Dermis blood vessel endothelial cell (primary cell): Measurements from ENCODE around the gene ZNF174. TPM values are rescaled to one million over a fixed set of nuclear protein-coding genes. Genes with fewer than 3 reads are reported as not detected.

Source experiments
- DNase-seq: peaks from one replicate; pipeline ENCODE4 v3.0.0; 2010
- total RNA-seq: library from RNA; depleted of rRNA; stranded (reverse); fragments of >200 nt; gene quantifications from 2 replicates; pipeline ENCODE4 v1.2.3, GENCODE V29; 2014

Gene ZNF174
- 6.4 and 8.0 TPM in 2 replicates for total RNA-seq

DNA sequence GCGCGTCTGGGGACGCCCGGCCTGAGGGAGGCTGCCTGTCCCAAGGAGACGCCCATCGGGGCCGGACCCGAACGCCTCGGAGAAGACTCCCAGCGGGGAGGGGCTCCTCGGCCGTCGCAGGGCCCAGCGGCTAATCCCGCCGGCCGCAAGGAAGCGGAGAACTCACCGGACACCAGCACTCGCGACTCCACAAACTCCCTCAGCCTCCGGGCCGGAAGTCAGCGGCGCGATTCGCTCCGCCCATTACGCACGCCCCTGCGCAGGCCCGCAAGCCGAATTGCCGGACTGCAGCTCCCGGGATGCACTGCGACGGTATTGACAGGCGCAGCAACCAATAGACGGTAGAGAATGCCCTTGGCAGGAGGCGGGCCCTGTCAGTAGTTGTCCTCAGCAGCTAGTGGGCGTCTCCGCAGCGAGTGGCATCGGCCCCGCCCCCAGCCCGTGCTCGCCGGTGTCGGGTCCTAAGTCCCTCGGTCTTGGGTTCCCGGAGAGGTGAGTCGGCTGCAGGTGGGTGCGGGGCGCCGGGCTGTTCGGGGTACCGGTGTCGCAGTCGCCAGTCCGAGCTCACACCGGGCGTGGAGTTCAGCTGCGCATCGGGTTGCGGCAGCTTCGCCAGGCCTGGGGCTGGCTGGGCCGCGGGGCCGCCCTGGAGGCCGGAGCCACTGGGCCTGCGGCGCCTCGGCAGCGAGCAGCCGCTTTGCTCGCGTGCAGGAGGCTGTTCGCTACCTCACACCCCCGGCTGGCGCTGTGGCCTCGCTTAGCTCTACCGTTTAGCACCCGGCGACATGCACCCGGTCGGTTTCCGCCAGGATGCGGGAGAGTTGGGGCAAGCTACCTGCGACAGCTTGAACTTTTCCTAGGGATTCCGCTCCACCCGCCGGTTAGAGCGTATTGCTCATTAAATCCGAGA, at the start of gene ZNF174, which contains the start of gene ZSCAN32:
ZNF174 (plus strand) TSS at position 437 of the 910 bp plus-strand sequence. CDS start 790 bp downstream, outside the sequence.
ZSCAN32 (minus strand) TSS at position 226 of the 910 bp plus-strand sequence. CDS start 3,447 bp downstream, outside the sequence.
- peak; percentile 99 for DNase-seq

DNA sequence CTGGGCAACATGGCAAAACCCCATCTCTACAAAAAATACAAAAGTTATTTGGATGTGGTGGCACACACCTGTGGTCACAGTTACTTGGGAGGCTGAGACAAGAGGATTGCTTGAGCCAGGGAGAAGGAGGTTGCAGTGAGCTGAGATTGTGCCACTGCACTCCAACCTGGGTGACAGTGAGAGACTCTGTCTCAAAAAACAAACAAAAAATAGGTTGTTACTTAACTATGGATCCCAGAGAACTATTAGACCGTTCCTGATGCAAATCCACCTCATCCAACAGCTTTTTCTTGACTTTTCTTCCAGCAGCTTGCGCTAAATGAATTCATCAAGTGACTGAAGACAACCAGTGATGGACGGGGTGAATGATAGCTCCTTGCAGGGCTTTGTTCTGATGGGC, 45.4 kb upstream of the ZNF174 start, which contains the start of gene OR2C1:
OR2C1 (plus strand) TSS at position 301 of the 400 bp plus-strand sequence; CDS start at position 353, 52 bp downstream.
- no peak for DNase-seq

DNA sequence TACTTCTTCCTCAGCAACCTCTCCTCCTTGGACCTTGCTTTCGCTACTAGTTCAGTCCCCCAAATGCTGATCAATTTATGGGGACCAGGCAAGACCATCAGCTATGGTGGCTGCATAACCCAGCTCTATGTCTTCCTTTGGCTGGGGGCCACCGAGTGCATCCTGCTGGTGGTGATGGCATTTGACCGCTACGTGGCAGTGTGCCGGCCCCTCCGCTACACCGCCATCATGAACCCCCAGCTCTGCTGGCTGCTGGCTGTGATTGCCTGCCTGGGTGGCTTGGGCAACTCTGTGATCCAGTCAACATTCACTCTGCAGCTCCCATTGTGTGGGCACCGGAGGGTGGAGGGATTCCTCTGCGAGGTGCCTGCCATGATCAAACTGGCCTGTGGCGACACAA, 44.9 kb upstream of the ZNF174 start:
- no peak for DNase-seq

DNA sequence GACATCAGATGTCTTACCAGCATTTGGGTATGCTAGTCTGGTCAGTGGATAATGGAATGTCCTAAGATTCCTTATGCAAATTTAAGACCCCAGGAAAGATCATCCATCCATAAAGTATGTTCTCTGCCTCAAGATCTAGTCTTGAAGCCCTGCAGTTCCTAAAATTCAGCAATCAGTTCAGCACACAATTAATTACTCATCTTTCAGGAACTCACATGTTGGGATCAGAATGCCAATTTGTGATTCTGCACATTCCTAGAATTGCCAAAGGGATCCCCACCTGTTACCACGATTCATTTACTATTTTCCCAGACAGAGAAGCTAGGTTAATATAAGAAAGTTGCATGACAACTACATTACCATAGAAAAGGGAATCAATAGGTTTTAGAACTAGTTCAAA, 42.1 kb upstream of the ZNF174 start:
- DNase-seq = no peak

DNA sequence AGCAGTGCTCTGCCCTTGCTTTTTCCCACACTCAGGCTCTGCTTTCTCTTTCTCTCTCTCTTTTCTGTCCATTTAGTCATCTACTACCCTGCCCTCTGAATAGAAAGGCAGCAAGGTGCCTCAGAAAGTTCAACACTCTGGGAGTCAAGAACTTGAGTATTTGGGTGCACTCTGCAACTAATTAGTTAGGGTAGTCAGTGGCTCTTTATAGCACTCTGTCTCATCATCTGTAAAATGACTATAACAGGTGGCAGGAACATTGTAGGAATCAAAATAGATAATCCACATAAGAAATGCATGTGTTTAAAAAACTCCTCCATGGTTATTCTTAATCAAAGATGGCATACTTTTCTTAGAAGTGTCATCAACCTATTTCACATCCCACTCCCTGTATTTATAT, 38.1 kb upstream of the ZNF174 start:
- DNase-seq = no peak

DNA sequence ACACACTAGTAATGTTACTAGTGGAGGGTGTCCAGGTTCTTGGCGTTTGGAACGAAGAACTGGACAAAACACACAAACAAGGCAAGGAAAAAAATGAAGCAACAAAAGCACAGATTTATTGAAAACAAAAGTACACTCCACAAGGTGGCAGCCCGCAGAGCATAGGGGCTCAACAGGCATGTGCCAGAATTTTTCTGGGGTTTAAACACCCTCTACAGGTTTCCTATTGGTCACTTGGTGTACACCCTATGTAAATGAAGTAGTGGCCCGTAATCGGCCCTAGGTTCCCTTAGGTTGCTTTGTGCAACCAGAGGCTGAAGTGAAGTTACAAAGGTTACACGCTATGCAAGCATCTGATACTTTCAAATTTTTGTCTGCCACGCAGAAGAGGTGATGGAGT, 37.2 kb upstream of the ZNF174 start:
- peak; percentile 7 for DNase-seq

DNA sequence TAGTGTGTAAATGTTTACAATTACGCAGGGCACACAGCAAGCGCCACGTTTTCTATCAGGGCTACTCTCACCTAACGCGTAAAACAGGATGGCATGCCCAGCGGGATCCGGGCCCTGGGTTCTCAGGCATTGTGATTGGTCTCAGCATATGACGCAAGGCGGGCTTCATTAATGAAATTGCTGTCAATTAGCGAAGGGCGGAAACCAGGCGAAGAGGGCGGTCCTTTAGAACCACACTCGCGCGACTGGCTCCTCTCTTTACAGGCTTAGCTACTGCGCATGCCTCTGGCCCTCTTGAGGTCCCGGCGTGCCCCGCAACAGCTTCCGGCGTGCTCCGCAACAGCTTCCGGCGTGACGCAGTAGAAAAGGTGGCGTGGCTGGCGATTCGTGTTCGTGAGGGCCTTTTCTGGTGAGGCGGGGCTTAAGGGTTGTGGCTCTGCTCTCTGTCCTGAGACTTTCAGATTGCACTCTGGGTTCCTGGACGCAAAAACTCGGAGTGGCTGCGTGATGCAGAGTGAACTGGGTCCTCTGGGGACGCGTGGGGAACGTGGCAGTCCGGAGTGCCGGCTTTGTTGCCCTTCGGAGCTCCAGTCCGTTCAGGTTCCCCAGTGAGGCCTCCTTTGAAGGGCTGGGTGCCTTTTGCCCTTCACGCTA, 36.1 kb upstream of the ZNF174 start:
- DNase-seq = peak; percentile 93

DNA sequence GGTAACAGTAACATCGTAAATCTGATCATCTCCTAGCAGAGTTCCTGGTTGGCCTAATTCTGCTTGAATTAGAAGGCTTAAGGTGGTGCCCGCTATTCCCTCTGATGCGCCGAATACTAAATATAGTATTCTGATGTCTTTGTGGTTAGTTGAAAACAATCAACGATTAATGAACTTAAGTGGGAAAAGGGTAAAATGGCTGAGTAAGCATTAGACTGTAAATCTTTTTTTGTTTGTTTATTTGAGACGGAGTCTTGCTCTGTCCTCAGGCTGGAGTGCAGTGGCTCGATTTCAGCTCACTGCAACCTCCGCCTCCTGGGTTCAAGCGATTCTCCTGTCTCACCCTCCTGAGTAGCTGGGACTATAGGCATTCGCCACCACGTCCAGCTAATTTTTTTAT, 31.9 kb upstream of the ZNF174 start:
- no peak for DNase-seq

DNA sequence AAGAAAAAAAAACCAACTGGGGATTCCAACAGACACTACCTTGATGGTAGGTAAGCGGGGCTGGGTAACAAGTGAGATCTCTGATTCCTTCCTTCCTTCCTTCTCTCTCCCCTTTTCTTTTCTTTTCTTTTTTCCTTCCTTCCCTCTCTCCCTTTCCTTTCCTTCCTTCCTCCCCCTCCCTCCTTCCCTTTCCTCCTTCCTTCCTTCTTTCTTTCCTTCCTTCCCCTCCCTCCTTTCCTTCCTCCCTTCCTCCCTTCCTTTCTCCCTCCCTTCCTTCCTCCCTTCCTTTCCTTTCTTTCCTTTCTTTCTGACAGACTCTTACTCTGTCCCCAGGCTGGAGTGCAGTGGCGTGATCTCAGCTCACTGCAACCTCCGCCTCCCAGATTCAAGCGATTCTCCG, 25.3 kb upstream of the ZNF174 start:
- no peak for DNase-seq

DNA sequence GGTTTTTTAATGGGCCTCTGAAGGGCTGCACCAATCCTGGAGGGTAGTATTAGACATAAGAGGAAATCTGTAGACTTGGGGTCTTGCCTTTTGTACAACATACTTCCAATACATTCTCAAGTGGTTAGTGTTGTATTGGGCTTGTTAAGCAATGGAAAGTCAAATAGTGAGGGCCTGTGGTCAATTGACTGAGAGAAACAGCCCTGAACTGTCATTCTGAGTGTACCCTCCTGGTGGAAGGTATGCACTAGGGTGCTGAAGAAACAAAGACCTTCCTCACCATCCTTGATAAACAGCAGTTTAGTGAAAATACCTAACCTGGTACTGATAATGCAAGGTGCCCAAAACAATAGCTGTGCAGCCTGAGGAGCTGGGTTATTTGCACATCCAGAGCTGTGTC, 23.1 kb upstream of the ZNF174 start:
- DNase-seq = no peak

DNA sequence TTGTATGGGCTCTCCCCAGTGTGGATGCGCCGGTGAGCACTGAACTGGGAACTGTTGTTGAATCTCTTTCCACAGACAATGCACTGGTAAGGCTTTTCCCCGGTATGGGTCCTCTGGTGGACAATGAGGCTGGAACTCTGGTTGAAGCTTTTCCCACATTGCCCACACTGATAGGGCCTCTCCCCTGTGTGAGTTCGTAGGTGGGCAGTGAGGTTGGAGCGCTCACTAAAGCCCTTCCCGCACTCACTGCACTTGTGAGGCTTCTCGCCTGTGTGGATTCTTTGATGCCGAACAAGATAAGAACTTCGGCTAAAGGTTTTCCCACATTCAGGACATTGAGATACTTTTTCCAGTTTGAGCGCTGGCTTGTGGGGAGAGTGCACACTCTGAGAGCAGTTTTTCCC, 18.0 kb upstream of the ZNF174 start:
- DNase-seq = no peak

DNA sequence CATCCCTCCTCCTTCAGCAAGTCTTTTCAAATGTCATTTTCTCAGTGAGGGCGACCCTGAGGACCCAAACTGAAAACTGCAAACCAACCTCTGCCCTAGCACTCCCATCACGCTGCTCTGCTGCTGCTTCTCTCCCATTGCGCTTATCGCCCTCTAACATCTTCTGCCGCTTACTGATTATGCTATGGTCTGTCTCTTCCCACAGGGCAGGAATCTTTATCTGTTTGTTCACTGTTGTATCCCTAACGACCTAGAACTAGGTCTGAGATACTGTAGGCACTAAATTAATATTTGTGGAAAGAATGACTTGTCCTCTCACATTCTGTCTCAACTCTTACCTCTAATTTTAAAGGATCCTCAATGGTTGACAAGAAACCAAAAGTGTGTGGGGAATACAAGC, 12.7 kb upstream of the ZNF174 start:
- no peak for DNase-seq

DNA sequence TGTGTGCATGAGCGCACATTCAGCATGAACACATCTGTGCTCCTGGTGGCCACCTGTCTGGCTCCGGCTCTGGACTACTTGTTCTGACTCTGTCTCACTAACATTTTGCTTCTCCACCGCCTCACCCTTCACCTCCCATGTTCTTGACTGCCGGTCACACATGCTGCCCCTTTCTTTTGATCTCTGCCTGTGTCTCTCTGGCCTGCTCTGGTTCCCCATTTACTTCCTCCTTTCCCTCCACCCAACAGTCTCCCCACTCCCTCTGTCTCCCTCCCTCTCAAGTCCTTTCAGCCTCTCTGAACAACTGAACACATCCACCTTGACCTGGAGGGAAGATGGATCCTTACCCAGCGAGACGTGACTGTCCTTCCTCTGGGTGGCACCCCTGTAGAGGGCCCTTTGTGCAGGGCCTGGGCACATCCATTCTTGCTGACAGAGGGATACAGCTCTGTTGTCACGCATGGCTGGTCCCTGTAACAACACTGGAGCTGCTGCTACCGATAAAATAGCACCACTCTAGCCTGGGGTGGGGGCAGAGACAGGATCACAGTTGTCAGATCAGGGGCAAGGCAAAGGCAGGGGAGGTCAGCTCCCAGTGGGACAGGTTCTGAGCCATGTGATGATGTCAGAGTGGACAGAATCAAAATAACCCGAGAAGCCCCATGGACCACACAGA, 11.2 kb upstream of the ZNF174 start:
- no peak for DNase-seq

DNA sequence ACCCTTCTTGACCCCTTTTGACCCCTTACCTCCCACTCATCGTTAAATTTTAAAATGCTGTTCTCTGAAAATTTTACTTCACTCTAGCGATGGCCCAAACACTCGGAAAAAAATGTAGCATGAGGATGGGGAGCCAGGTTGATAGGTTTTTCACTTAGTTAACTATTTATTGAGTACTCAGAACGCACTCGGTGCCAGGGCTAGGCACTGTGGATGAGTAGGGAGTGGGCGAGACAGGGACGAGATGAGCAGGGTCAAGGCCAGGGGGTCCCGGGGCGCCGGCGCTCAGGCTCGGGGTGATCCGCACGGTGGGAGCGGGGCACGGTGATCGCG, 603 bp upstream of the ZNF174 start:
- DNase-seq = no peak

DNA sequence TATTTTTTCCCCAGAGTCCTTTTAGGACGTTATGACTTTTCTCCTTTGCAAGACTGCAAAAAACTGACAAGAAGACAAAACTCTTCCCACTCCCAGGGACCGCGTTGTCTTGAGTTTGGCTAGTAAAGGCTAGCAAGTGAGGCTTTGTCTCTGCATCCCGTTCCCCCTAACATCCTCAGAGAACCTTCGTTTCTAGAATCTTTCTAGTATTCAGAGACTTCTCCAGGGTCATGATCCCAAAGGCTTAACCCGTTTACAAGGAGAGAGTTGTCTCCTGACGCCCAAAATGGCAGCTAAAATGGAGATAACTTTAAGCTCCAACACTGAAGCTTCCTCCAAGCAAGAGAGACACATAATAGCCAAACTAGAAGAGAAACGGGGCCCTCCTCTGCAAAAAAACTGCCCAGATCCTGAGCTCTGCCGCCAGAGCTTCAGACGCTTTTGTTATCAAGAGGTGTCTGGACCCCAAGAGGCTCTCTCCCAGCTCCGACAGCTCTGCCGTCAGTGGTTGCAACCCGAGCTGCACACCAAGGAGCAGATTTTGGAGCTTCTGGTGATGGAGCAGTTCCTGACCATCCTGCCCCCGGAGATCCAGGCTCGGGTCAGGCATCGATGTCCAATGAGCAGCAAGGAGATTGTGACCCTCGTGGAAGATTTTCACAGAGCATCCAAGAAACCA, 843 bp downstream of the ZNF174 start:
- DNase-seq = peak; percentile 20

DNA sequence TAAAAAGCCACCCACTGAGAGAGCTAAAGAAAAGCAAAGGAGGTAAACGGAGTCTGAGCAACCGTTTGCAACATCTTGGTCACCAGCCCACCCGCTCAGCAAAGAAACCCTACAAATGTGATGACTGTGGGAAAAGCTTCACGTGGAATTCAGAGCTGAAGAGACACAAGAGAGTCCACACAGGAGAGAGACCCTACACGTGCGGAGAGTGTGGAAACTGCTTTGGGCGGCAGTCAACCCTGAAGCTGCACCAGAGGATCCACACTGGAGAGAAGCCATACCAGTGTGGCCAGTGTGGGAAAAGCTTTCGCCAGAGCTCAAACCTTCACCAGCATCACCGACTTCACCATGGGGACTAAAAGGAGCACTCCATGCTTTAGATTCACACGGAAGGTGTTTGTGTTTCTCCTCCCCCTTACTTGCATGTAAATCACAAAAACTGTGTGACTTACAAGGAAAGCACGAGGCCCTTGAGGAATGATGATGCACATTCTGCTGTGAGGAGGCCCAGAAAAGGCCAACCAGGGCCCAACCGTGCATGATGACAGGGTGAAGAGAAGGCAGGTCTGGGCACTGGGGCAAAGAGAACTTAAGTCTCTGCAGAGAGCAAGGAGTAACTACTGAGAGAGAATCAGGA, 7.7 kb downstream of the ZNF174 start:
- DNase-seq = no peak

DNA sequence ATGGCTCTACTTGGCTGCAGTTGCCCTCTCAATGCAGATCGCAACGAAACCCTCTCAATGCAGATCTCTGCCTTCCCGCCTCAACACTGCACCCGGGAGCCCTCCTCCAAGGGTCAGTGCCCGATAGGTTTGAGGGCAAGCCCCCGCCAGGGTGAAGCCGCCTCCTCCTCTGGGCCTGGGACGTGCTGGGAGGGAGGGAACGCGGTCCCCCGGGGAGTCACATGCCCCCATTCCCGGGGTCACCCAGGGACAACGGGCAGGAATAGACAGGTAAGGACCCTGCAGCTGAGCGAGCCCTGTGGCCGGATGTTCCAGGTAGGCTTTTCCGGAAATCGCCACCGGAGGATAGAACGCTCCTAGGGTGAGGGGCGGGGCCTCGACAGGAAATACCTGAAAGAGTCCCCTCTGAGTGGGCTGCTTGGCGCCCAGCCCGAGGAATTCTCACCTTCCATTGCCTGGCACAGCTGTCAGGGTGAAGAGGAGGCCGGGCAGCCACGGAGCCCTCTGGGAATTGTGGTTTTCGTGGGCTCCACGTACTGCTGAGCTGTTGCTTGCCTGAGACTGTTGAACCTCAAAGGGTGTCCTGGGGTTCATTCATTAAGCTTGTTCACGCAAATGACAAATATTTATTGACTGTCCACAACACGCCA, 12.8 kb downstream of the ZNF174 start:
- no peak for DNase-seq

DNA sequence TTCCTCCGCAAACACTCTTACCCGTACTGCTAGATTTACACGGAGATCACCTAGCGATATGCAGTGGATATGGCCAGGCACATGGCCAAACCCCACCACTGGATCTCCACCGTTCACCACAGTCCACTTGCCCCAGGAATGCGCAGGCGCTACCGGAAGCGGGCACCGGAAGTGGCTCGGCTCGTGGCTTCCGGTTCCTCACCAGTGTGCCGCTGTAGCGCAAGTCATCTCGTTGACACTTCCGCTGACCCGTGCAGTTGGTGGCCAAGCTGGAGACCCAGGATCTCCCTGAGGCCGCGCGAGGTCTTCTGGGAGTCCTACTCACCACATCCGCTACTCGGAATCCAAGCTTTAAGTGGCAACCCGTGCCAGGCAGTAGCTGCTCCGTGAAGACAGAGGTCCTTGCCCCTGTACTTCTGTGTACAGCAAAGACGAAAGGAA, 30.8 kb downstream of the ZNF174 start:
- peak; percentile 5 for DNase-seq

DNA sequence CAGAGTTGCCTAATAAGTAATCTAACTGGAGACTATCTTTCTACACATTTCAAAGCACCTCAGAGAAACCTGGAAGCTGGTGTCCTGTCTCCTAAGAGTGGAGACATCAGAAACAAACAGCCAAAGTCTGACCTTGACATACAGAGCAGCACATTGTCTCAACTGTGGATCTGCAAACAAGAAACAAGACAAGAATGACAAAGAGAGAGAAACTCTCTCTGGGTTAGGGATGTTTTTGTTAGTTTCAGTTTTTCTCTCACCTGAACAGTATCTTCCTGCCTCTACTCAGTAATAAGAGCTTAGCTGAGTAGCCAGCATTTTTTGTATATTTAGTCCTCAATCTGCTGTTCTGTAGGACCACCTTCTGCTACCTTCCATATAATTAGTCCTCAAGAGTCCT, 33.4 kb downstream of the ZNF174 start:
- no peak for DNase-seq

DNA sequence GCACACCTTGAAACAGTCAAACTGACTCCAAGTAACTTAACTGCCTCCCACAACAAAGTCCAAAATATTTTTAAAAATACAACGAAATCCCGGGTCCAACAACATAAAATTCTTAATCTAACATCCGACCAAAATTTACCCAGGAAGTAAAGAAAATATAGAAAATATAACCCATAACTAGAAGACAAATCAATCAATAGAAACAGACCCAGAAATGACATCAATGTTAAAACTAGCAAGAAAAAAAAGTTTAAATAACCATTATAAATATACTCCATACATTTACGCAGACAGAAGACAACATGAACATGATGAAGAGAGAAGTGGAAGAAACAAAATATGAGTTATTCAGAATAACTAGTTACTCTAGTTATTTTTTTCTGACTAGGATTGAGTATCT, 38.6 kb downstream of the ZNF174 start:
- DNase-seq = no peak
